HepG2 (cell line): ENCODE data around the gene ADAD2. TPM values are rescaled to one million over a fixed set of nuclear protein-coding genes. Genes with fewer than 3 reads are reported as not detected.
"Not testable (repeated sequence)": the region's sequence is repeated elsewhere in the genome, so short reads cannot be mapped to it uniquely, and the experiment has no call there.

Experiments used
- ATAC-seq: fragments of 200-7000 bp; cut with Tn5 transposase; 3 replicates; pipeline ENCODE4 v1.9.1; 2020; ENCODE audit warnings: mild to moderate bottlenecking, moderate library complexity
- BruUV-seq: library from RNA; stranded (reverse); fragments of 400-500 nt; replicated peaks from 2 replicates; lab custom pipeline; 2021; lab: Mats Ljungman, UMichigan
- CTCF ChIA-PET: fragments of 300-600 bp; formaldehyde crosslinking; extraction: SDS; loops from one replicate; lab custom pipeline; 2021; ENCODE audit warnings: low total read pairs, inconsistent platforms, low intra/inter-chr PET ratio; lab: Yijun Ruan, JAX
- POLR2A ChIA-PET: fragments of 350-600 bp; sonication (Branson Sonifier 250); formaldehyde crosslinking; loops from one replicate; lab custom pipeline; 2020; ENCODE audit warnings: antibody characterized with exemption, inconsistent platforms; lab: Yijun Ruan, JAX
- DNase-seq: peaks from one replicate; pipeline ENCODE4 v3.0.0-alpha.2; 2015; ENCODE audit warnings: low spot score
- FAIRE-seq: peaks from 3 replicates; lab custom pipeline; 2011; peaks lifted over from hg19 to GRCh38; lab: Jason Lieb, UNC
- H2AFZ ChIP-seq: one replicate; pipeline ENCODE4 v1.6.1; 2011; ENCODE audit warnings: low read length, inconsistent platforms
- H3K27ac ChIP-seq: fragments of 300-600 bp; 3 replicates; pipeline ENCODE4 v1.8.0; 2011; ENCODE audit warnings: mixed run types, mild to moderate bottlenecking, mixed read lengths, low read length, inconsistent platforms; ENCODE audit not compliant: insufficient read depth; ENCODE audit errors: extremely low read length
- H3K27me3 ChIP-seq, 2 experiments: fragments of 200-600 bp in 1 of 2; 2 replicates in 1 of 2; 3 replicates in 1 of 2; pipeline versions ENCODE4 v1.6.0 to v1.8.0; 2011; ENCODE audit warnings: low read length in 2 of 2, mild to moderate bottlenecking in 2 of 2, moderate library complexity in 2 of 2, inconsistent platforms in 1 of 2; ENCODE audit not compliant: insufficient read depth in 2 of 2, control insufficient read depth in 1 of 2
- H3K36me3 ChIP-seq, 2 experiments: fragments of 200-600 bp in 1 of 2; replicated peaks in 1 of 2; 2 replicates in 1 of 2; 3 replicates in 1 of 2; pipeline versions ENCODE4 v1.5.1 to v1.8.0; 2011; ENCODE audit warnings: low read length in 2 of 2, inconsistent platforms in 1 of 2; ENCODE audit not compliant: insufficient read depth in 2 of 2, control insufficient read depth in 1 of 2
- H3K4me1 ChIP-seq: 2 replicates; pipeline ENCODE4 v1.5.1; 2012; ENCODE audit warnings: low read length, inconsistent platforms; ENCODE audit not compliant: insufficient read depth
- H3K4me2 ChIP-seq: 2 replicates; pipeline ENCODE4 v1.6.0; 2011; ENCODE audit warnings: low read depth, low read length, inconsistent platforms
- H3K4me3 ChIP-seq, 3 experiments: fragments of 200-600 bp in 1 of 3; sonication (generic), shearing (Covaris generic) in 1 of 3; replicated peaks in 1 of 3; 2 replicates each; pipeline ENCODE4 v1.5.1; 2011 to 2016; ENCODE audit warnings: low read length in 3 of 3, inconsistent platforms in 2 of 3, low read depth in 2 of 3, mild to moderate bottlenecking in 2 of 3, control low read depth in 1 of 3, mixed read lengths in 1 of 3; ENCODE audit not compliant: insufficient read depth in 1 of 3
- H3K79me2 ChIP-seq: one replicate; pipeline ENCODE4 v1.6.1; 2011; ENCODE audit warnings: low read length, inconsistent platforms; ENCODE audit not compliant: insufficient read depth
- H3K9ac ChIP-seq: 2 replicates; pipeline ENCODE4 v1.6.0; 2011; ENCODE audit warnings: mild to moderate bottlenecking, low read depth, low read length, inconsistent platforms; ENCODE audit not compliant: insufficient read depth
- H3K9me3 ChIP-seq: 2 replicates; pipeline ENCODE4 v1.5.1; 2012; ENCODE audit warnings: mild to moderate bottlenecking, low read length
- H4K20me1 ChIP-seq: 2 replicates; pipeline ENCODE4 v1.6.0; 2011; ENCODE audit warnings: inconsistent platforms, mild to moderate bottlenecking, low read length, moderate library complexity; ENCODE audit not compliant: insufficient read depth
- HDAC2 ChIP-seq: sonication (generic); formaldehyde crosslinking; IDR thresholded peaks from 2 replicates; pipeline ENCODE4 v1.4.0; 2020; ENCODE audit warnings: missing genetic modification reagents
- RFX5 ChIP-seq: IDR thresholded peaks from 2 replicates; pipeline ENCODE4 v1.6.1; 2011; ENCODE audit warnings: low read depth, low read length, improper control_type of control experiment
- ZNF121 ChIP-seq: sonication (generic); formaldehyde crosslinking; IDR thresholded peaks from 2 replicates; pipeline ENCODE4 v1.5.0; 2020; ENCODE audit warnings: mild to moderate bottlenecking, missing genetic modification reagents
- WGBS: methylation state at CpG from one replicate; pipeline ENCODE4 v1.1.6; 2017; ENCODE audit warnings: low lambda C conversion rate; 5-methylcytosine and 5-hydroxymethylcytosine counted together
- in situ Hi-C: cut with HindIII; loops from 2 replicates; pipeline ENCODE4 v1.10.0; 2017; ENCODE audit warnings: low pct_unique_long_range_greater_than_20kb; ENCODE audit not compliant: extremely low pct_ligation_motif_present
- intact Hi-C: fragments of 100-400 bp; cut with micrococcal nuclease; formaldehyde crosslinking; loops from one replicate; pipeline ENCODE4 v1.10.0; 2022; ENCODE audit not compliant: unreplicated experiment
- polyA plus RNA-seq, 8 experiments: library from polyadenylated mRNA; depleted of rRNA in 3 of 8; stranded (reverse) in 7 of 8; unstranded in 1 of 8; fragments of >200 nt; fragmentation: Illumina TruSeq in 4 of 8; extraction: Trizol in 4 of 8; gene quantifications; 2 replicates each; pipeline versions ENCODE4 v1.2.1 to v1.2.3, GENCODE V29; 2011 to 2016; ENCODE audit warnings: low read depth in 4 of 8, missing spikeins in 1 of 8, mixed read lengths in 1 of 8; ENCODE audit not compliant: insufficient read depth in 1 of 8
- total RNA-seq, 5 experiments: library from RNA; depleted of rRNA; stranded (reverse); fragments of >200 nt; fragmentation: Illumina TruSeq; extraction: Trizol; gene quantifications; 2 replicates each; pipeline ENCODE4 v1.2.3, GENCODE V29; 2016; ENCODE audit warnings: low read depth in 1 of 5

Gene ADAD2
- total and polyA plus RNA-seq, 2 of the 13 experiments (the other 11 are each of a cell fraction or from before 2014, with no cell fraction given), result not detected

GRCh38 chr16:84216144-84216543, 25.2 kb downstream of the ADAD2 start:
- peaks cover 2 to 44% of the 10 kb centered on the region in 2 experiments; a peak in 3 of 5 replicates for H3K27me3 ChIP-seq
- POLR2A ChIA-PET, in situ Hi-C loops, H3K9me3 ChIP-seq, CTCF ChIA-PET, H2AFZ ChIP-seq, H3K9ac ChIP-seq, intact Hi-C loops, DNase-seq, ATAC-seq, FAIRE-seq, H3K79me2 ChIP-seq, H3K27ac ChIP-seq, H3K36me3 ChIP-seq, BruUV-seq, H3K4me1 ChIP-seq, H4K20me1 ChIP-seq, H3K4me2 ChIP-seq, H3K4me3 ChIP-seq: not testable (repeated sequence)
- WGBS, result 44% methylated on average over 3 of the region's 3 CpGs
- TF ChIP-seq ZNF121 (CRISPR knock-in tag), result peak; percentile 56; the same call in 1 of the 2 replicates

- DNase-seq, result no peak
- no peak for FAIRE-seq
- Histone ChIP-seq H3K27ac (no peak overlapping the region), H3K27me3 (peaks cover 2 to 47% of the 10 kb centered on the region in 2 experiments; a peak in 4 of 5 replicates), H4K20me1 (no peaks in the 10 kb centered on the region), H3K79me2 (no peaks in the 10 kb centered on the region), H3K9me3 (no peaks in the 10 kb centered on the region), H3K4me3 (no peak overlapping the region), H2AFZ (no peak overlapping the region), H3K4me1 (no peaks in the 10 kb centered on the region), H3K4me2 (no peak overlapping the region), H3K9ac (no peak overlapping the region), H3K36me3 (no peaks in the 10 kb centered on the region)
- CTCF ChIA-PET, result no interaction called here
- no peak for ATAC-seq
- WGBS, result 50% methylated on average over 17 of the region's 17 CpGs
- intact Hi-C loops, result no loop called here
- TF ChIP-seq RFX5, result peak; percentile 63; the same call in 1 of the 2 replicates
- TF ChIP-seq HDAC2 (CRISPR knock-in tag), result no peak
- in situ Hi-C loops, result no loop called here
- POLR2A ChIA-PET, result no interaction called here
- no TSS peak for BruUV-seq
Measured at GRCh38 chr16:84218176-84218823, 27.3 kb downstream of the ADAD2 start.
